HepG2 (cell line): ENCODE results near the gene PLB1. TPM values are rescaled to one million over a fixed set of nuclear protein-coding genes. Genes with fewer than 3 reads are reported as not detected.

Experiments used
- ATAC-seq: fragments of 200-7000 bp; cut with Tn5 transposase; 3 replicates; pipeline ENCODE4 v1.9.1; 2020; ENCODE audit warnings: mild to moderate bottlenecking, moderate library complexity
- BruUV-seq: library from RNA; stranded (reverse); fragments of 400-500 nt; replicated peaks from 2 replicates; lab custom pipeline; 2021; lab: Mats Ljungman, UMichigan
- CTCF ChIA-PET: fragments of 300-600 bp; formaldehyde crosslinking; extraction: SDS; loops from one replicate; lab custom pipeline; 2021; ENCODE audit warnings: low total read pairs, inconsistent platforms, low intra/inter-chr PET ratio; lab: Yijun Ruan, JAX
- POLR2A ChIA-PET: fragments of 350-600 bp; sonication (Branson Sonifier 250); formaldehyde crosslinking; loops from one replicate; lab custom pipeline; 2020; ENCODE audit warnings: antibody characterized with exemption, inconsistent platforms; lab: Yijun Ruan, JAX
- DNase-seq: peaks from one replicate; pipeline ENCODE4 v3.0.0-alpha.2; 2015; ENCODE audit warnings: low spot score
- FAIRE-seq: peaks from 3 replicates; lab custom pipeline; 2011; peaks lifted over from hg19 to GRCh38; lab: Jason Lieb, UNC
- H2AFZ ChIP-seq: one replicate; pipeline ENCODE4 v1.6.1; 2011; ENCODE audit warnings: low read length, inconsistent platforms
- H3K27ac ChIP-seq: fragments of 300-600 bp; 3 replicates; pipeline ENCODE4 v1.8.0; 2011; ENCODE audit warnings: mixed run types, mild to moderate bottlenecking, mixed read lengths, low read length, inconsistent platforms; ENCODE audit not compliant: insufficient read depth; ENCODE audit errors: extremely low read length
- H3K27me3 ChIP-seq, 2 experiments: fragments of 200-600 bp in 1 of 2; 2 replicates in 1 of 2; 3 replicates in 1 of 2; pipeline versions ENCODE4 v1.6.0 to v1.8.0; 2011; ENCODE audit warnings: low read length in 2 of 2, mild to moderate bottlenecking in 2 of 2, moderate library complexity in 2 of 2, inconsistent platforms in 1 of 2; ENCODE audit not compliant: insufficient read depth in 2 of 2, control insufficient read depth in 1 of 2
- H3K36me3 ChIP-seq, 2 experiments: fragments of 200-600 bp in 1 of 2; replicated peaks in 1 of 2; 2 replicates in 1 of 2; 3 replicates in 1 of 2; pipeline versions ENCODE4 v1.5.1 to v1.8.0; 2011; ENCODE audit warnings: low read length in 2 of 2, inconsistent platforms in 1 of 2; ENCODE audit not compliant: insufficient read depth in 2 of 2, control insufficient read depth in 1 of 2
- H3K4me1 ChIP-seq: 2 replicates; pipeline ENCODE4 v1.5.1; 2012; ENCODE audit warnings: low read length, inconsistent platforms; ENCODE audit not compliant: insufficient read depth
- H3K4me2 ChIP-seq: 2 replicates; pipeline ENCODE4 v1.6.0; 2011; ENCODE audit warnings: low read depth, low read length, inconsistent platforms
- H3K4me3 ChIP-seq, 3 experiments: fragments of 200-600 bp in 1 of 3; sonication (generic), shearing (Covaris generic) in 1 of 3; replicated peaks in 1 of 3; 2 replicates each; pipeline ENCODE4 v1.5.1; 2011 to 2016; ENCODE audit warnings: low read length in 3 of 3, inconsistent platforms in 2 of 3, low read depth in 2 of 3, mild to moderate bottlenecking in 2 of 3, control low read depth in 1 of 3, mixed read lengths in 1 of 3; ENCODE audit not compliant: insufficient read depth in 1 of 3
- H3K79me2 ChIP-seq: one replicate; pipeline ENCODE4 v1.6.1; 2011; ENCODE audit warnings: low read length, inconsistent platforms; ENCODE audit not compliant: insufficient read depth
- H3K9ac ChIP-seq: 2 replicates; pipeline ENCODE4 v1.6.0; 2011; ENCODE audit warnings: mild to moderate bottlenecking, low read depth, low read length, inconsistent platforms; ENCODE audit not compliant: insufficient read depth
- H3K9me3 ChIP-seq: 2 replicates; pipeline ENCODE4 v1.5.1; 2012; ENCODE audit warnings: mild to moderate bottlenecking, low read length
- H4K20me1 ChIP-seq: 2 replicates; pipeline ENCODE4 v1.6.0; 2011; ENCODE audit warnings: inconsistent platforms, mild to moderate bottlenecking, low read length, moderate library complexity; ENCODE audit not compliant: insufficient read depth
- E2F2 ChIP-seq: sonication (generic); formaldehyde crosslinking; IDR thresholded peaks from 2 replicates; pipeline ENCODE4 v1.4.0; 2020; ENCODE audit warnings: missing genetic modification reagents, borderline replicate concordance
- FOXK2 ChIP-seq: fragments of 450-650 bp; IDR thresholded peaks from 2 replicates; pipeline ENCODE4 v1.6.1; 2016
- HMG20A ChIP-seq: IDR thresholded peaks from 2 replicates; pipeline ENCODE4 v1.6.1; 2016; ENCODE audit warnings: borderline replicate concordance
- HNRNPUL1 ChIP-seq: fragments of 200-400 bp; formaldehyde crosslinking; IDR thresholded peaks from 2 replicates; pipeline ENCODE4 v1.6.1; 2017; ENCODE audit warnings: low read depth, mild to moderate bottlenecking, low read length, moderate library complexity
- MIXL1 ChIP-seq: IDR thresholded peaks from 2 replicates; pipeline ENCODE4 v1.6.1; 2016
- STAT5B ChIP-seq: sonication (generic); formaldehyde crosslinking; IDR thresholded peaks from 2 replicates; pipeline ENCODE4 v1.4.0; 2020; ENCODE audit warnings: missing genetic modification reagents
- STAT6 ChIP-seq: sonication (generic); formaldehyde crosslinking; IDR thresholded peaks from 2 replicates; pipeline ENCODE4 v1.4.0; 2020; ENCODE audit warnings: missing genetic modification reagents, mild to moderate bottlenecking, borderline replicate concordance
- TRAFD1 ChIP-seq: sonication (generic); formaldehyde crosslinking; IDR thresholded peaks from 2 replicates; pipeline ENCODE4 v1.5.1; 2020; ENCODE audit warnings: missing genetic modification reagents, mild to moderate bottlenecking, borderline replicate concordance
- ZBTB7A ChIP-seq: sonication (generic); formaldehyde crosslinking; IDR thresholded peaks from 2 replicates; pipeline ENCODE4 v1.8.0; 2022; ENCODE audit warnings: mild to moderate bottlenecking, missing genetic modification reagents
- ZNF160 ChIP-seq: sonication (generic); formaldehyde crosslinking; IDR thresholded peaks from 2 replicates; pipeline ENCODE4 v1.8.0; 2022; ENCODE audit warnings: mild to moderate bottlenecking, inconsistent platforms, missing genetic modification reagents
- ZNF234 ChIP-seq: sonication (generic); formaldehyde crosslinking; conservative IDR thresholded peaks from 2 replicates; pipeline ENCODE4 v1.5.1; 2020; ENCODE audit warnings: mild to moderate bottlenecking, missing genetic modification reagents
- ZNF709 ChIP-seq: sonication (generic); formaldehyde crosslinking; IDR thresholded peaks from 2 replicates; pipeline ENCODE4 v1.5.0; 2020; ENCODE audit warnings: mild to moderate bottlenecking, missing genetic modification reagents
- whole genome bisulfite sequencing: methylation state at CpG from one replicate; pipeline ENCODE4 v1.1.6; 2017; ENCODE audit warnings: low lambda C conversion rate; 5-methylcytosine and 5-hydroxymethylcytosine counted together
- in situ Hi-C: cut with HindIII; loops from 2 replicates; pipeline ENCODE4 v1.10.0; 2017; ENCODE audit warnings: low pct_unique_long_range_greater_than_20kb; ENCODE audit not compliant: extremely low pct_ligation_motif_present
- intact Hi-C: fragments of 100-400 bp; cut with micrococcal nuclease; formaldehyde crosslinking; loops from one replicate; pipeline ENCODE4 v1.10.0; 2022; ENCODE audit not compliant: unreplicated experiment
- polyA plus RNA-seq, 8 experiments: library from polyadenylated mRNA; depleted of rRNA in 3 of 8; stranded (reverse) in 7 of 8; unstranded in 1 of 8; fragments of >200 nt; fragmentation: Illumina TruSeq in 4 of 8; extraction: Trizol in 4 of 8; gene quantifications; 2 replicates each; pipeline versions ENCODE4 v1.2.1 to v1.2.3, GENCODE V29; 2011 to 2016; ENCODE audit warnings: low read depth in 4 of 8, missing spikeins in 1 of 8, mixed read lengths in 1 of 8; ENCODE audit not compliant: insufficient read depth in 1 of 8
- total RNA-seq, 5 experiments: library from RNA; depleted of rRNA; stranded (reverse); fragments of >200 nt; fragmentation: Illumina TruSeq; extraction: Trizol; gene quantifications; 2 replicates each; pipeline ENCODE4 v1.2.3, GENCODE V29; 2016; ENCODE audit warnings: low read depth in 1 of 5

Gene PLB1
- total and polyA plus RNA-seq, 2 of the 13 experiments (the other 11 are each of a cell fraction or from before 2014, with no cell fraction given), result 0.20 to 1.8 TPM

GRCh38 chr2:28511871-28512606 lies 16.2 kb downstream of the PLB1 start:
- BruUV-seq, result no TSS peak
- Histone ChIP-seq H3K4me3 (no peak overlapping the region), H3K9me3 (no peaks in the 10 kb centered on the region), H4K20me1 (no peaks in the 10 kb centered on the region), H3K36me3 (no peaks in the 10 kb centered on the region), H3K27me3 (peaks cover 0 to 18% of the 10 kb centered on the region in 2 experiments; a peak in 2 of 5 replicates), H3K9ac (no peak overlapping the region), H3K27ac (no peak overlapping the region), H2AFZ (no peak overlapping the region), H3K79me2 (no peaks in the 10 kb centered on the region), H3K4me2 (no peak overlapping the region), H3K4me1 (no peaks in the 10 kb centered on the region)
- FAIRE-seq (no peak), DNase-seq (no peak), ATAC-seq (no peak)
- 0% methylated on average over 2 of the region's 2 CpGs for WGBS
- in situ Hi-C loops (no loop called here), intact Hi-C loops (no loop called here)
- TF ChIP-seq ZNF709 (CRISPR knock-in tag) (peak; percentile 80; the same call in 1 of the 2 replicates), ZNF234 (CRISPR knock-in tag) (no peak)
- POLR2A ChIA-PET, result no interaction called here
- CTCF ChIA-PET, result no interaction called here

- H3K9me3 ChIP-seq, result no peaks in the 10 kb centered on the region
- H3K27me3 ChIP-seq, result peaks cover 0 to 21% of the 10 kb centered on the region in 2 experiments; a peak in 2 of 5 replicates
- H4K20me1 ChIP-seq, result no peaks in the 10 kb centered on the region
- H2AFZ ChIP-seq, result no peak overlapping the region
- H3K36me3 ChIP-seq, result no peaks in the 10 kb centered on the region
- in situ Hi-C loops, result no loop called here
- H3K27ac ChIP-seq, result no peak overlapping the region
- no peak overlapping the region for H3K9ac ChIP-seq
- no TSS peak for BruUV-seq
- no peaks in the 10 kb centered on the region for H3K4me1 ChIP-seq
- no peaks in the 10 kb centered on the region for H3K79me2 ChIP-seq
- DNase-seq (no peak), FAIRE-seq (no peak), ATAC-seq (no peak)
- no peak overlapping the region for H3K4me2 ChIP-seq
- intact Hi-C loops, result no loop called here
- no peak overlapping the region for H3K4me3 ChIP-seq
- ChIA-PET CTCF (no interaction called here), POLR2A (no interaction called here)
- WGBS, result 3% methylated on average over 1 of the region's 1 CpG
- TF ChIP-seq FOXK2 (no peak), STAT5B (CRISPR knock-in tag) (no peak), ZBTB7A (CRISPR knock-in tag) (no peak), TRAFD1 (no peak), HMG20A (CRISPR knock-in tag) (no peak), HNRNPUL1 (no peak), ZNF160 (no peak), MIXL1 (no peak), STAT6 (CRISPR knock-in tag) (no peak), E2F2 (CRISPR knock-in tag) (no peak)
These were observed 16.7 kb downstream of the PLB1 start for GRCh38 chr2:28512607-28512965.
